Panc1 (cell line): ENCODE measurements around the gene HNRNPA3.

Experiments used
- SIN3A ChIP-seq: IDR thresholded peaks from 2 replicates; pipeline ENCODE4 v1.6.1; 2012; ENCODE audit warnings: low read depth, mild to moderate bottlenecking, low read length, moderate library complexity, borderline replicate concordance; ENCODE audit not compliant: insufficient read depth
- TF ChIP-seq, protein P1 (sequence below): fragments of 450-650 bp; IDR thresholded peaks from 2 replicates; pipeline ENCODE4 v1.5.1; 2017; ENCODE audit warnings: mild to moderate bottlenecking

DNA sequence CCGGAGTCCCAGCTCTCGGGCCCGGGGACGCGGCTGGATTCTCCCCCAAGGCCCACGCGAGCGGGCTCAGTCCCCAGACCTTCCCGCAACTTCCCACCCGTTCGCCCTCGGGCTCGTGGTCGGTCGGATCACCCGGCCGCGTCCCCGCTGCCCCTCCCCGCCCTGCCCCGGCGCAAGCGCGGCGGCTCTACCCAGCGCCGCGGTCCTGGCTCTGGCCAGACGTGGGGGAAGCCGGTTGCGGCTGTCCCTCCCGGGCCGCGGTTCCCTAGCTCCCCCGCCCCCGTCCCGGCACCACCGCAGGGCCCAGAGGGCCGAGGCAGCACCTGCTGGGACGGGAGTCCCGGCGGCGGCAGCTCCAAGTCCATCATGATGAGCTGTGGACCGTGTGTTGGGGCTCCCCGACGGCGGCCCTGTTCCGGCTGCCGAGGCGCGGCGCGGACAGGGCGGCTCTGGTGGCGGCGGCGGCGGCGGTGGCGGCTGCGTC, 51.7 kb downstream of the HNRNPA3 start:
- TF ChIP-seq, protein P1, sequence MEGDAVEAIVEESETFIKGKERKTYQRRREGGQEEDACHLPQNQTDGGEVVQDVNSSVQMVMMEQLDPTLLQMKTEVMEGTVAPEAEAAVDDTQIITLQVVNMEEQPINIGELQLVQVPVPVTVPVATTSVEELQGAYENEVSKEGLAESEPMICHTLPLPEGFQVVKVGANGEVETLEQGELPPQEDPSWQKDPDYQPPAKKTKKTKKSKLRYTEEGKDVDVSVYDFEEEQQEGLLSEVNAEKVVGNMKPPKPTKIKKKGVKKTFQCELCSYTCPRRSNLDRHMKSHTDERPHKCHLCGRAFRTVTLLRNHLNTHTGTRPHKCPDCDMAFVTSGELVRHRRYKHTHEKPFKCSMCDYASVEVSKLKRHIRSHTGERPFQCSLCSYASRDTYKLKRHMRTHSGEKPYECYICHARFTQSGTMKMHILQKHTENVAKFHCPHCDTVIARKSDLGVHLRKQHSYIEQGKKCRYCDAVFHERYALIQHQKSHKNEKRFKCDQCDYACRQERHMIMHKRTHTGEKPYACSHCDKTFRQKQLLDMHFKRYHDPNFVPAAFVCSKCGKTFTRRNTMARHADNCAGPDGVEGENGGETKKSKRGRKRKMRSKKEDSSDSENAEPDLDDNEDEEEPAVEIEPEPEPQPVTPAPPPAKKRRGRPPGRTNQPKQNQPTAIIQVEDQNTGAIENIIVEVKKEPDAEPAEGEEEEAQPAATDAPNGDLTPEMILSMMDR: no peak
- TF ChIP-seq SIN3A: no peak
